HG03469 (cell line): ENCODE measurements around the gene C22orf31.

Experiments used
- ATAC-seq: cut with Tn5 transposase; IDR thresholded peaks from one replicate; pipeline ENCODE4 v1.9.1; 2021; ENCODE audit warnings: mild to moderate bottlenecking, moderate library complexity, moderate number of reproducible peaks; ENCODE audit not compliant: unreplicated experiment

Gene C22orf31

DNA sequence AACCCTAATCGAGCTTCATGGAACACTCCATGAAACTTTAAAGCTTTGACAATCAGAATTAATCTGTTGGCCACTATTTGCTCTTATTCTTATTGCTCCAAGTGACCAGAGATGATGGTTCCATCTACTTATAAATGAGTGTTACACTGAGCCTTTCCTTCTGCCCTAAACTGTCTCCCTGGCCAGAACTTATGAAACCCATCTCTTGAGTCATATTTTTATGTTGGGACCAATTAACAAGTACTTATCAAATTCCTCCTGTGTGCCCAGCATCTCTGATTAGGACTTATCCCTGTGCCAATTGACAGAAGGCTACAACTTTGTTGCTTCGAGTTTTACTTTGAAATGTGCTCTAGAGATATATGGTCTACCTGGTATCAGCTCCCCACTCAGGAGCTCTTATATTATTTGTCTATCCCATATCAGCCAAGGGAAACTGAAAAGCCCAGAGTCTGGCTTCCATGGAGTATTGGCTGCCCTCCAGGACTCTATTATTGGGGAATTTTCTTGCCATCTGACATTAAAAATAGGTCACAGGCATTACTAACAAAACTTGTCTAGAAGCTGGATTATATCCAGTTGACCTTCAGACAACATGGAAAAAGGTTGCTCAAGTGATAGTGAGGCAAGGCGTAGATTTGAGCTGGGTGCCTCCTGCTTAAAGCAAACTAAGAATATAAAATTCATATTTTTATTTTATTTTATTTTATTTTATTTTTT, 20.0 kb upstream of the C22orf31 start:
- no peak for ATAC-seq

DNA sequence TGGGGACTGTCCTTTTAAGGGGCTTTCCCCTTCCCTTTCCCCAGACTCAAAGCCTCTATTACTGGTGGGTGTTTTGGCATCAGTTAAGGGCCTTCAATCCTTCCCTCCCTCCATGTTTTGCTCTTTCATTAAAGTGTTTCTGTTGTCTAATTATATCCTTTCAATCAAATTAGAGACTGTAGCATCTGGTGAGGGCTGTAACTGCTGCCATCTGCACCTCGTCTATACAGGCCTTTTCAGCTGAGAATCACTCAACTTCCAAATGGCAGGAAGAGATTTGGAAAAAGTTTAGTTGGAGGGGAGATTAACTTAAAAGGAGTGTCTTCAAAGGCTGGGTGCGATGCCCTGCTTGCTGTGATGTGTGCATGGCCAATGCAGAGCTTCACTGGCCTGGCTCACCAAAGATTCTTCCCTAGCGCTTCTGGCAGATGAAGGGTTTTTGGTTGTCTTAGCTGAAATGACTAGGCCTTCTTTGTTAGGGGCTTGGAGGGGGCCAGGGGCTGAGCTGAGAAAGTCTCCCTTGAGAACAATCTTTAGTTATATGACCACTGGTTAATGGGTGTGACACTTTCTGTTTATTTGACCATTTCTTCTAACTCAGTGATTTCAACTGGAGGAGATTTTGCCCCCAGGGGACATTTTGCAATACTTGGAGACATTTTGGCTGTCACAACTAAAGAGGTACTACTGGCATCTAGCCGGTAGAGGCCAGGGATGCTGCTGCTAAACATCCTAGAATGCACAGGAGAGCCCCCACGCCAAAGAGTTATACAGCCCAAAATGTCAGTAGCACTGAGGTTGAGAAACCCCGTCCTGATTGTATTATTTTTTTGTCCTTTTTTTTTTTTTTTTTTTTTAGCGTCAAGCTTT, 18.7 kb upstream of the C22orf31 start:
- no peak for ATAC-seq

DNA sequence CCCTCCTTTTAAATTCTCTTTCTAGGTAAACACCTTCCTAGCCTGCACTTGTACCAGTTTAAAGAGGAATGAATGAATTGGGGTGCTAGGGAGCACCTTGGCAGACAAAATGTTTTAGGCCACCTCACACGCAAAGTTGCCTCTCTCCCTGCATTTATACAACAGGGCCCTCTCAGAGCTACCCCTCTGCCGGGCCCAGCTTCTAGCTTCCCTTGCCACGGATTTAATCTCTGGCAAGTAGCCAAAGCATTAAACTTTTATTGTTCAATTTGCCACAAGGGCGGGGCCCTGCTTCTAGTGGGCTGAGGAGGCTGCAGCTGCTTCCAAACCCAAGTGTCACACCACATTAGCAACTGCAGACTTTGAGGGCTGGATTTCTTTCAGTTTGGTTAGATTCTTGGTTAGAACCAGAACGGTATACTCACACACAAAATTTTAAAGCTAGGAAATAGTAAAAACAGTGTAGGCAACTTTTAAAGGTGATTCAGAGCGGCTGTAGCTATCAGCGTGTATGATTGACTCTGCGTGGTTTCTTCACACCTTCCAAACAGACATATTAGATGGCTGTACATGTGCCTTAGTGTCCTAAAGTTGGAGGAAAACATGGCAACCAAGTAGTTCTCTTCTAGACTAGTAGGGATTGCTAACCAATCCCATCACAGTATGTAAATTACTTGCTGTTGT, 17.7 kb upstream of the C22orf31 start:
- ATAC-seq = no peak

DNA sequence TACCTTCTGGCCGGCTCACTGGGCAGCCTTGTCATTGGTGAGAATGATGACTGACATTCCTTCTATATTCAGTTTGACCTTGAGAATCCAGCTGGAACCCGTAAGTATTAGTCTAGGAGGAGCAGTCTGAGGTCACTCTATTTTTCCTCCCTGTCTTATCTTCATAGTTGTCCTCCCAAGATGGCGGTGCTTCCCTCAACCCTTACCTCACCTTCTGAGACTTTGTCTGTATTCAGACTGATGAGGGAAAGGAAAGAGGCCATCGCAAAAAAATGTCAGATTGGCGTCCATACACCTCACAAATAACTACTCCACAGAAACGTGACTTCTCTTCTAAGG, 17.2 kb upstream of the C22orf31 start:
- ATAC-seq = no peak

DNA sequence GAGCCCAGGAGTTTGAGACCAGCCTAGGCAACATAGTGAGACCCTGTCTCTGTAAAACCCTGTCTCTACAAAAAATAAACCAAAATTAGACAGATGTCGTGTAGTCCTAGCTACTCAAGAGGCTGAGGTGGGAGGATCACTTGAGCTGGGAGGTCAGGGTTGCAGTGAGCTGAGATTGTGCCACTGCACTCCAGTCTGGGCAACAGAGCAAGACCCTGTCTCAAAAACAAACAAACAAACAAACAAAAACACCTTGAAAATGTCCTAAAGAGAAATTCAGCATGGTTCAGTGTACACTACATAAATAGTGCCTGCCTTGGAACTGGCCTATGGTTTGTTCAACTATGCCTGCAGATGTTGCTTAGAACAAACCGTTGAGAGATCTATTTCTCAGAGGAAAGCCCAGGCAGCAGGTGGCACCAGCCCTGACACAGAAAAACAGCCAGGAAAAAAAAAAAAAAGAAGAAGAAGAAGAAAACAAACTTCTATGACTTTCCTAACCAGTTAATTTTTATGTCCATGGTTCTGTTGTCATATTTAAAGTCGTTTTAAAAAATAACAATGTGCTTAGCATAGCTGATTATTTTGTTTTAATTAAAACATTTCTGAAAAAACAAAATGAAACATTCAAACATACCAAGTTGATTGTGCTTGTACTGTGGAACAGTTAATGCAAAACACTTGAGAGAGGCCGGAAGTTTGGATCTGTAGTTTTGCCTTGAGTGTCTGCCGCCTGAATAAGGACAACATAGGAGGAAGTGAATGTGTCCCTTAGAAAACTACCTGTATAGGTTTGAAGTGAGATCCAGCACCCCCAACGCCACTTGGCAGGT, 16.6 kb upstream of the C22orf31 start:
- no peak for ATAC-seq

DNA sequence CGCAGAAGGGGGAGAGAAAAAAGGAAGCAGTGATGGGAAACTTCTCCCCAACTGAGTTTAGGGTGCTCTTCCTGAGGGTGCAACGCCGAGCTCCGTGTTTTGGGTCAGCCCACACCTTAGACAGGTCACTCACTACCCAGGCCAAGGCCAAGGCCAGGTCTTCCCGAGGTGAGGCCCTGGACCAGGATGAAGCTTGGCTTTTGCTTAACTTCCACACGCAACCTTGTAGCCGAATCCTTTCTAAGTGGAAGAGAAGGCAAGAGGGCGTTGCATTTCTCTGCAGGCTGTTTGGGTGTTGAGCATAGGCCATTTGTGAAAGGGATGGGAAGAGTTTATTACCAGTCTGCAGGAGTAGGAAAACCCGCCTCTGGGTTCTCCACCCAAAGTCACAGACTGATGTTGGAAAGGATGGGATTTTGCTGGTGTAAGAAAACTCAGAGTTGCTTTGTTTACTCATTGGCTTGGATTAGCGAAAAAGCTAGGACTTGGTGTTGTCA, 12.7 kb upstream of the C22orf31 start:
- no peak for ATAC-seq

DNA sequence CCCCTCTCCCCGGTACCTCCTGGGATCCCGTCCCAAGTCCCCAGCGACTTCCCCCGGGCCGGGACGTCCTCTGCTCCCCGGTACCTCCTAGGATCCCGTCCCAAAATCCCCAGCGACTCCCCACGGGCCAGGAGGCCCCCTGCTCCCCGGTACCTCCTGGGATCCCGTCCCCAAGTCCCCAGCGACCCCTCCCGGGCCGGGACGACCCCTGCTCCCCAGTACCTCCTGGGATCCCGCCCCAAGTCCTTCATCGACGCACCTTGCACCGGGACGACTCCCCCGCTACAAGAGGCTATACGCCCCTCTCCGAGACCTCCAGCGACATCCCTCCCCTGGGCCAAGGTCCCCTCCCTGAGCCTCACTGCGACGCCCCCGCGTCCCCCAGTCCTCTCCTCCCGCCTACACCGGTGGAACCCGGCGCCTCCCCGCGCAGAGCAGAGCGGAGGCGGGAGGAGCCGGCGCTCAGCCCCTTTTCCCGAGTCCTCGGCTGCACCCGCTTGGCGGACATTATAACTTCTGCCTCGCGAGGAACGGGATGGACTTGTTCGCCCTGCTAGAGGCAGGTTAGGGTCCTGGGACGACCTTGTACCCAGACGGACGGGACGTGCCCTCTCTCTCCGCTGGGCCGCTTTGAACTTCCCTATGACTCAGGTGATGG, 12.1 kb upstream of the C22orf31 start:
- no peak for ATAC-seq

DNA sequence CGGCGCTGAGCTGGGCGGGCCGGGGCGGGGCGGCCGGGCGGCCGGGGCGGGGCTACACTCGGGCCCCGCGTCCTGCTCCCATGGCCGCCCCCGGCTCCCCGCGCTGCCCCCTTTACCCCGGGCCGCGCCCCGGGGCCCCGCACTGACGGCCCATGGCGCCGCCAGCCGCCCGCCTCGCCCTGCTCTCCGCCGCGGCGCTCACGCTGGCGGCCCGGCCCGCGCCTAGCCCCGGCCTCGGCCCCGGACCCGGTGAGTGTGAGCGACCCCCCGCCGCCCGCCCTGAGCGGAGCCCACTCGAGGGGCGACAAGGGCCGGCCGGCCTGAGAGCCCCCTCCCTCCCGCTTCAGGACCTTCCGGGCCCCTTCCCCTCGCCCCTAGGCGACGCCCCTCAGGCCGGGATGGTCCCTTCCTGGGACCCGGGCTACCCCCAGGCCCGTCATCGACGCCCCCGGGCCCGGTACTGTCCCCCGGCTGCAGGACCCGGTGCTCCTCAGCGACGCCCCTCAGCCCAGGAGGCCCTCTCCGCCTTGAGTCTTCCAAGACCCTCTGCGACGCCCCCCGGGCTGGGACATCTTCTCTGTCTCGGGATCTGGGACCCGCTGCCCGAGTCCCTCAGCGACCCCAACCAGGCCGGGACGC, 11.5 kb upstream of the C22orf31 start, which contains the start of gene KREMEN1:
Gene KREMEN1 (plus strand): TSS at position 57 of the 639 bp plus-strand sequence. CDS start 96 bp downstream, at position 153.
- ATAC-seq = no peak

DNA sequence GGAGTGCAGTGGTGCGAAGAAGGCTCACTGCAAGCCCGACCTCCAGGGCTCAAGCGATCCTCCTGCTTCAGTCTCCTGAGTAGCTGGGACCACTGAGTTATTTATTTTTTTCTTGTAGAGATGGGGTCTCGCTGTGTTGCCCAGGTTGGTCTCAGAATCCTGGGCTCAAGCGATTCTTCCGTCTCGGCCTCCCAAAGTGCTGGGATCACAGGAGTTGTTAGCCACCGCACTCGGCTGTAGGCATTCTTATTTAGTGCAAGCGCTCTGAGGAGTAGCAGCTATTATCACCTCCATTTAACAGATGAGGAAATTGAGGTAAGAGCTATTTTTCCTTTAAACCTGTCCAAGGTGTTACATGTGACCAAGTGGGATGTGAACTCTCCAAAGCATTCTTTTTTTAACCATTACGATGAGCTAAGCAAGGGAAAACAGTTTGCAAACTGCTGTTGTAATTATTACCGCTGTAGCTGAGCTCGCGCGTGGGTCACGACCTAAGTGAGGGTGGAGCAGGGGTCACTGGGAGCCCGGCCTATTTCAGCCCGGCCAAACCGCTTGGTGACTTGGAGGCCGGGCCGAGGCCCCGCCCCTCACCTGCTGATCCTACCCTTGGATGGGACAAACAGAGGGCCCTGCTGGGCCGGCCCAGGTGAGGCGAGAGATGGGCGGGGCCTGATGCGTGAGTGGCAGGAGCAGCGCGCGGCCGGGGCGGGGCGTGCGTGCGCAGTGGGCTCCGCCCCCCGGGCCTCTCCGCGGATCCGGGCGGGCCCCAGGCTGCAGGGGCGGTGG, 10.8 kb upstream of the C22orf31 start:
- ATAC-seq = peak; percentile 53

DNA sequence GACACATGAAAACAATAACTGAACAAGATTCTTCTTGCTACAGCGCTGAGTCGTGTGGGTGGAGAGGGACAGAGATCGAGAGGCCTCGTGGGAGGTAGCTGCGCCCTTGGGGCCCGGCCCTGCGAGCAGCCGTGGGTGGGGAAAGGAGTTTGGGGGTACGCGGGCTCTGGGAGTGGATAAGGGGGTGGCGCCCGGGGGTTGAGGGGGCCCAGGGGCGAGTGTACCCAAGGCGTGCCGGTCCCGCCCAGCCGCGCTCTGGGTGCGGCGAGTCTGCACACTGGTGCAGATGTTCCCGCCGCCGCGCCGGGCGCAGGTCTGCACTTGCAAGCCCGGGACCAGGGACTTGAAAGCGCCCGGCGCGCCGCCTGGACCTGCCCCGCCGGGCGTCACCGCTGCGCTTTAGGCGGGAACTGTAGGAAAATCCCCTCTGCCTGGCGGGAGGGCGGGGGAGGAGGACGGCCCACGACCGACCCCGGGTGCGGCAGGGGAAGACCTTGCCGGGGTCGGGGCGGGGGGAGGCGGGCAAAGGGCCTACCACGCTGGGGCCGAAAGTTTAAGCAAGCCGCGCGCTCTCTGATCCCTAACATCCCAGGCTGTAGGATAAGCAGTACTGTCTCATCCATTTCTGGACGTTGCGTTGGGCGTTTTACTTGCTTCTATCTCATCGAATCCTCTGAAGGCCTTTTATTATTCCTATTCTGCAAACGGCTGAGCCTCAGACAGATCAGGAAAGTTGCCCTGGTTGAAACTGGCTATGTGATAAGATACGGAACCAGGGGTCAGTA, 9.8 kb upstream of the C22orf31 start:
- ATAC-seq = no peak

DNA sequence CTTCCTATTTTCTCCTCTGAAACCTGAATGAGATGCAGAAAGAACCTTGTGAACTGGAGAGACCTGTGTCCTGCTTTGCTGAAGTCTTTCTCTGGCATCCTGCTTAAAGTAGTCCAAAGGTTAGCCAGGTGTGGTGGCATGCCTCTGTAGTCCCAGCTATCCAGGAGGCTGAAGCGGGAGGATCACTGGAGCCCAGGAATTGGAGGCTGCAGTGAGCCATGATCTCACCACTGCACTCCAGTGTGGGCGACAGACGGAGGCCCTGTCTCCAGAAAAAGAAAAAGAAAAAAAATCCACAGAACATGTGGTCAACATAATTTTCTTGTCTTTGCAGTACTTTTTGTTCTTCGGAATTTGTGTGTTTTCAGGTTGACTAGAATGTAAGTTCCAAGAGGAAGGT, 8.9 kb upstream of the C22orf31 start:
- no peak for ATAC-seq

DNA sequence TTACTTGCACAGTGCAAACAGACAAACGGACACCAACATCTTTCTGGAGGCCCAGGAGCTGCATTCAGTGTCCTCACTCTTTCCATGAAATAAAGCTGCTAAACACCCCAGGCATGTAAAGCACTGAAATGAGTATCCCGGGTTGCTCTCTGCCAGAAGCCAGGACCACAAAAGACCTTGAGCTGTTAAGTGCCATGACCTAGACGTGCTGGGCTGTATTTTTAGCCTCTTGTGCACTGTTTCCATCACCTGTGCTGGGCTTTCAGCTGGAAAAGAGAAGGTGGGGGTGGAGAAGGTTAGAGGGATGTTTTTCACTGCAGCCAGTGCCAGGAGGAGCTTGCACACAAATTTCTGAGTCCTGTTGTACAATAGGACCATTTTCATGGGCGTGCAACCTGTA, 7.8 kb upstream of the C22orf31 start:
- no peak for ATAC-seq

DNA sequence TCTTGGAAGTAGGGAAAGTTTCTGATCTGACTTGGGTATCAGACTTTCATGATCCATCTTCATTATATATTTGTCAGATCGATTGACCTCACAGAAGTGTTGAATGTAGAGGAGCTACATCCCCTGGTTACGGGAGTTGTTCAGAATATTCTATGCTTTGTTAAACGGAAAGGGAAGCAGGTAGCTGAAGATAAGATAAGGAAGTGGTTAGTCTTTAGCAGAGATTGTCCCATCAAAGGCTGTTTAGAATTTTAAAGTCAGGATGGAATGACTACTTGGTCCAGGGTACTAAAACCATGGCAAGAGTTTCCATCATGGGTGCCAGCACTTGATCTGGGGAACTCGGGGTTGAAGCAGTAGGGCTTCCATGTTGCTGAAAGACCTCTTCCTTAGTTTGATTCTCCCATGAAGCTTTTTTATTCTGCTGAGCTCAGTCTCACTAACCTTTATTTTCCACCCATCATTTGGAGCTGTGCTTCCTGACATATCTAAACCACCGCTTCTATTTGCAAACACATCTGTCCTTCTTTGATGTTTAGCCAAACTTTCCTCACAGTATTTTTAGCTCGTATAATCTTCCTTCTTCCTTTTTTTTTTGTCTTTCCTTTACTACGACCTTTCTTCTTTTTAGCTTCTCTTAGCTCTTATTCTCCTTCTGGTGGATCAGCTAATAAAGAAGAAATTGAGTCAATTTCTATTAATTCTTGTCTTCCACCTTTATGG, 4.0 kb upstream of the C22orf31 start:
- ATAC-seq = no peak

DNA sequence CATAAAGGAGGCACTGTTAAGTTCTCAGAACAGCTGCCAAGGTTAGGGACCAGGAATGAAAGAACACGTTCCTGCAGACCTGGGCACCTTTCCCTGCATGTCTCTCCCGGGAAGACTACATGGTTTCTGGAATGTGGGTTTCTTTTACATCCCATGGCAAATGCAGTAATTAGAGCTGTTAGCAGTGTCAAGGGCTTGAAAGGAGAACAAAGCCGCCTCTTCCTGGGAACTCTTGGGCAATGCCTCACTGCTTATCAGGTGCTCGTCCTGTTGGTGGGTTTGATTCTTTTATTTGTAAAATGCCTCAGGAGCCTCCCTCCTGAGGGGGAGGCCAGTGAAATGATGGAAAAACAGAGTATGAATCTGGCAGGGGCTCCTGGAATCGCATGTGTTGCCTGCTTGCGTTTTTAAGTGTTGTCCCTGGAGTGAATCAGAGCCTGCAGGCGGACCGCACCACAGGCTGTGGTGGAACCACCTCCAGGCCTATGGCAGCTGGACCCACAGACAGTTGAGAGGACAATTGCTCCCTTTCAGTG, 723 bp upstream of the C22orf31 start:
- no peak for ATAC-seq

DNA sequence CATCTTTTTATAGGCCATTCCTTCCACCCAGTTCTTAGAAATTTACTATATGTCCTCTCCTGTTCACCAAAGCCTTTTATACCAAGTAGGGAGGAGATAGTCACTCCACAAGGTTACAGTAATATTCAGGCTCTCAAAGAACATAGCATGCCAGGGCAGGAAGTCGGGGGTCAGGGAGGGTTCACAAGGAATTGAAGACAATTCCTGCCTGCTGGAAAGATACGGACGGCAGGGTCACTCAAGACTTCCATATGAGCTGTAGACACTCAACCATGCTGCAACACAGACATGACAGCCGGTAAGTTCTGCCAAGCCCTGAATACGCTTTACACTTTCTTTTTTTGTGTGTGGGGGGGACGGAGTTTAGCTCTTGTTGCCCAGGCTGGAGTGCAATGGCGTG, 700 bp downstream of the C22orf31 start:
- ATAC-seq = no peak

DNA sequence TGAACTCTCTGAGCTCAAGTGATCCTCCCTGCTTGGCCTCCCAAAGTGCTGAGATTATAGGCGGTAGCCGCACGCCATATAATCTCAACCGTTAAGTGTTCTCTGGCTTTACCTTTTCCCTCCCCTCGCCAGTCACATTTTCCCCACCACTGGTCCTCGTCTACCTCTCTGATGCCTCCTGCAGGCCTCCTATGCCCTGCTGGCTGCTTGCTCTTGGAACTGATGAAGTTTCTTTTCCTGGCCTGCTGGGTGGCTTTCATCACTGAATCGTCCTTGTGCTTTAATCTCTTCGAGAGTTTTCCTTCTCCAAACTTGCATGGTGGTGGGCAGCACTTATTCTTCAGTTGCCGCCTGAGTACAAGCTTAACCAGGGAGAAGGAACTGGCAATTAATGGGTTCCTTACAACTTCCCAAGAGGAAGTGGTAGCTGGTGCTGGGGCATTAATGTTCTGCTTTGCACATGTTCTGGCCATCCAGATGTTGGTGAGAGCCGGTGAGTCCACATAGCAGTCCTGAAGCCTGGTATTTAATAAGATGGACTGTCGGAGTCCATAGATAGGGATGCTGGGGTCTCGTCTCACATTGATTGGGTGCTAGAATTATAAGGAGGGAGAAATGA, 1.3 kb downstream of the C22orf31 start:
- ATAC-seq = no peak

DNA sequence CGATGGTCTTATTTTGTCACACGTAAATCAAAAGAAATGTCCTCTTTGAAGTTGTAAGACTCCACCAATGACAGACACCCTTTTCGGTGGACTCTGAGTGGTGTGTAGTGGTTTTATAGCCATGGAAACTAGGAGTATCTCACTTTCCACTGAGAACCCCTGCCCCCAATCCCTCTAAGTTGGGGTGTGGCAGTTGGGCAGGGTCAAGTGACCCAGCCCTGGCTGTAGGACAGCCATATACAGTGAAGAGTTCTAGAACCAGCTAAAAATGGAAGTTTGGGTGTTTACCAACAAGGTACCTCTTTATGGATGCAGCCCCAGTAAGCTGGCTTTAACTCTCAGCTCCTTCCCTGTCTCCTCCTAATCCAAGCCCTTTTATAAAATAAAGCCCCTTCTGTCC, 5.2 kb downstream of the C22orf31 start:
- ATAC-seq = no peak
